ENCODE measurements around the gene ATP10A. TPM values are rescaled to one million over a fixed set of nuclear protein-coding genes. Genes with fewer than 3 reads are reported as not detected.

Gene ATP10A
- total RNA-seq, 1 donor from 2014 or later, result not detected

DNA sequence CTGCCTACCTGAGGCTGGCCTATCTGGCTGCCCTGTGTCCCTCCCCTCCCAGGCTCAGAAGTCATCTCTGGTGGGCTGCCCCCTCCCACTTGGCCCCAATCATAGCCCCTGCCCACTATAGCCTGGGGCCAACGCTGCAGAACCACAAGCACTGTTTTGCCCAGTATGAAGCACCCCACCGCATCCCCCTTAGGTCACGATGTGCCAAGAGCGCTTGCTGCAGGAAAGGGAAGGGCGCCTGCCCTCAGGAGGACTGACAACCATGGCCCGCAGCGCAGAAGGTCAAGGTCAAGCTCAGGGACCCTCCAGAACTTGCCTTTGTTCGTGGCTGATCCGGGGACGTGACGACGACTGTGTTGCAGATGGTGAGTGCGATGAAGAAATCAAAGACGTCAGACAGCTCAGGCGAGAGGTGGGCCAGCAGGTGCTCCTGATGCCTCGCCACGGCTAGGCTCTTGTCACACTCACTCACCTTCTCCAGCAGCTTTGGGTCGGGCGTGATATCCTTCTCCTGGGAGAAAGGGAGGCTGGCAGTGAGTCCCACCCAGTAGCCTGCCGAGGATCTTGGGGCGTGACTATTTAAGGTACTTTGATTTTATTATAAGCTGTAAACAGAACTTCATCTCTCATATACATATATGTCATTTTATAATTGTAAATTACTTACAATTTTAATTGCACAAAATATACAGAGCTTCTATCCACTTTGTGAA is 146.6 kb downstream of the ATP10A start:
- Mint-ChIP-seq H3K9me3 (ENCODE audit: unreplicated experiment) (peaks cover 4% of the 10 kb centered on the region), H3K27me3 (ENCODE audit: unreplicated experiment) (peaks cover 3% of the 10 kb centered on the region), H3K4me3 (ENCODE audit: unreplicated experiment) (no peak overlapping the region), H3K4me1 (ENCODE audit: low read depth, unreplicated experiment) (peaks cover 11% of the 10 kb centered on the region), H3K36me3 (ENCODE audit: unreplicated experiment) (no peaks in the 10 kb centered on the region), H3K27ac (ENCODE audit: unreplicated experiment) (no peak overlapping the region)
- TF ChIP-seq, protein P1, sequence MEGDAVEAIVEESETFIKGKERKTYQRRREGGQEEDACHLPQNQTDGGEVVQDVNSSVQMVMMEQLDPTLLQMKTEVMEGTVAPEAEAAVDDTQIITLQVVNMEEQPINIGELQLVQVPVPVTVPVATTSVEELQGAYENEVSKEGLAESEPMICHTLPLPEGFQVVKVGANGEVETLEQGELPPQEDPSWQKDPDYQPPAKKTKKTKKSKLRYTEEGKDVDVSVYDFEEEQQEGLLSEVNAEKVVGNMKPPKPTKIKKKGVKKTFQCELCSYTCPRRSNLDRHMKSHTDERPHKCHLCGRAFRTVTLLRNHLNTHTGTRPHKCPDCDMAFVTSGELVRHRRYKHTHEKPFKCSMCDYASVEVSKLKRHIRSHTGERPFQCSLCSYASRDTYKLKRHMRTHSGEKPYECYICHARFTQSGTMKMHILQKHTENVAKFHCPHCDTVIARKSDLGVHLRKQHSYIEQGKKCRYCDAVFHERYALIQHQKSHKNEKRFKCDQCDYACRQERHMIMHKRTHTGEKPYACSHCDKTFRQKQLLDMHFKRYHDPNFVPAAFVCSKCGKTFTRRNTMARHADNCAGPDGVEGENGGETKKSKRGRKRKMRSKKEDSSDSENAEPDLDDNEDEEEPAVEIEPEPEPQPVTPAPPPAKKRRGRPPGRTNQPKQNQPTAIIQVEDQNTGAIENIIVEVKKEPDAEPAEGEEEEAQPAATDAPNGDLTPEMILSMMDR (IDR thresholded peaks at IDR 0.05; ENCODE audit: partially characterized antibody, unreplicated experiment), result no peak
- DNase-seq, result no peak

DNA sequence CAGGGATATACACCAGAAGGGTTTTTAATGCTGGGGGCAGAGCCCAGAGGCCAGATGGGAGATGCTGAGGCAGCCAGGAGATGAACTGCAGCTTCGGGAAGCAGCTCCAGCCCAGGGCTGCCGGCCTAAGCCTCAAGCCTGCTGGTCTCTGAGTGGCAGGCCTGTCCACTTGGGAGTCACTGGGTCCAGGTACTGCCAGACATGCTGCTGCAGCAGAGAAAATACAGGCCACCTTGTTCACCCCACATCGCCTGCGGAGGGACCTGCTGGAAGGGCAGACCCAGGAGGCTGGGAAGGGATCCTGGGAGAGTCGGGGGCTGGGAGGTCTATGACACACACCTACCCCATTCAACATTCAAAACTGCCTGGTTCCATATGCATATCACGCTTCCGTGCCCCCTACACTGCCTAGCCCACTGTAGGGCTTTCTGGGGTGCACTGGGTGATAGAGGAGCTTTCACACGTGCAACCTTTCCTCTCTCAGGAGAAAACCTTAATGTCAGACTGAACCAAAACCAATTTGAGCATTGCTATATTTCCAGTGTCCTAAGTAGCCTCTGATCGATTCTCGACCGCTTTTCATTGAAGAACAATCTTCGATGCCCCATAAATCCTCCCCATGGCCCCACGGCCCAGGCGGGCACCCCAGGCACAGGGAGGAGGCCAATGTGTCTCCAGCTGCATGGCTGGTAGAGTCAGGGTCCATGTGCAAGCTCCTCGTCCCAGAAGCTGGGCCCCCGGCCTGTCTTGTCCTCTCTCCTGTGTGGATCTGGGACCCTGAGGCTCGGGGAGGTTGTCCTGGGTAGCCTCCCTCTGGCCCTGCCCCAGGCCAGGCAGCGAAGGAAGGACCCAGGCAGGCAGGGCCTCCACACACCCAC is 147.4 kb downstream of the ATP10A start:
- no peak overlapping the region for H3K4me3 Mint-ChIP-seq (ENCODE audit: unreplicated experiment)

DNA sequence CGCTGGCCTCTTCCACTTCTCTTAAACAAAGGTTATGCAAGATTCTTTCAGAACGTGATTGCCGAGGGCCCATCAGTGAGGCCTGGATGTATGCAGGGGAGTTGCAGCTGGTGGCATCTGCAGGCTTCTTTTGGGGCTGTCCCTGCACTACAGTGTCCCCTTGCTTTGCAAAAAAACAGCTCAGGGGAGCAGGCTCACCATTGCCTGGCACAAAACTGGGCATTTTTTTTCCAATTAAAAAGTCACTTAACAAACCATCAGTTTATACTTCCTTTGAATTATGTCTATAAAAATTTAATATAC is 148.6 kb downstream of the ATP10A start:
- H3K4me1 Mint-ChIP-seq (ENCODE audit: low read depth, unreplicated experiment), result peaks cover 11% of the 10 kb centered on the region
- DNase-seq, result no peak
- H3K27me3 Mint-ChIP-seq (ENCODE audit: unreplicated experiment), result peaks cover 4% of the 10 kb centered on the region
- no peak overlapping the region for H3K4me3 Mint-ChIP-seq (ENCODE audit: unreplicated experiment)
- H3K36me3 Mint-ChIP-seq (ENCODE audit: unreplicated experiment), result no peaks in the 10 kb centered on the region
- TF ChIP-seq, protein P1 (IDR thresholded peaks at IDR 0.05; ENCODE audit: partially characterized antibody, unreplicated experiment), result no peak
- peaks cover 4% of the 10 kb centered on the region for H3K9me3 Mint-ChIP-seq (ENCODE audit: unreplicated experiment)
- no peak overlapping the region for H3K27ac Mint-ChIP-seq (ENCODE audit: unreplicated experiment)

More for the DNA sequence above, 147.4 kb downstream of the ATP10A start:
- Mint-ChIP-seq H3K27me3 (ENCODE audit: unreplicated experiment) (peaks cover 3% of the 10 kb centered on the region), H3K9me3 (ENCODE audit: unreplicated experiment) (peaks cover 4% of the 10 kb centered on the region), H3K27ac (ENCODE audit: unreplicated experiment) (no peak overlapping the region), H3K4me1 (ENCODE audit: low read depth, unreplicated experiment) (peaks cover 11% of the 10 kb centered on the region), H3K36me3 (ENCODE audit: unreplicated experiment) (no peaks in the 10 kb centered on the region)
- TF ChIP-seq, protein P1 (IDR thresholded peaks at IDR 0.05; ENCODE audit: partially characterized antibody, unreplicated experiment), result no peak
- no peak for DNase-seq

DNA sequence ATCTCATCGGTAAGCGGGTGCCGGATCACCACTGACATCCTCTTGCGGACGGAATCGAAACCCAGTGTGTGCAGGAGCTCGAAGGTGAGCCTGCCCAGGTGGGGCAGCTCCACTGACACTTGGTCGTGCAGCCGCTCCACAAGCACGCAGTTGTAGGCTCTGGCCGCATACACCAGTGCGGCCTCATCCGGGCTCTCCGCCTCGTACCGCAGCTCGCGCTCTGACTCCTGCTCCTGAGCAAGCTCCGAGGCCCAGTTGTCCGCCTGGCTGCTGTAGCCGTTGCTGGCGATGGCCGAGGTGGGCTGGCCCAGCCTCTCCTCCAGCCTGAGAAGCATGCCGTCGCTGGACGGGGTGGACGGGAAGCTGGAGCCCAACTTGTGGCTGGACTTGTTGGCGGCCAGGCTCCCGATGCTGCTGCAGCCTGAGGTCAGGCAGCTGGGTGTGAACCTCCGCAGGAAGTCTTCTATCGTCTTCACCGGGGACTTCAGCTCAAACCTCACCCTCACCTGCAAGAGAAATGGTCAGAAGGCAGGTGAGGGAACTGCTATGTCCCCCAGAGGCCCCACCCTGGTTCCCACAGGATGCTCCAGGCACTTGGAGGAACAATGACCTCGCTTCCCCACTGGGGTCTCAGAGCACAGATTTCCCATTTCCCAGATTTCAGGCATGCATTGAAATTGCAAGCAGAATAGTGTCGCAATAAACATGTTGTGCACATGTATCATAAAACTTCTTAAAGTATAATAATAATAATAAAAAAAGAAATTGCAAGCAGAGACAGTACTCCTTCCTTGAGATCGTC is 149.2 kb downstream of the ATP10A start:
- peaks cover 8% of the 10 kb centered on the region for H3K27me3 Mint-ChIP-seq (ENCODE audit: unreplicated experiment)
- peaks cover 4% of the 10 kb centered on the region for H3K9me3 Mint-ChIP-seq (ENCODE audit: unreplicated experiment)
- H3K4me1 Mint-ChIP-seq (ENCODE audit: low read depth, unreplicated experiment), result peaks cover 11% of the 10 kb centered on the region
- DNase-seq, result no peak
- no peaks in the 10 kb centered on the region for H3K36me3 Mint-ChIP-seq (ENCODE audit: unreplicated experiment)
- no peak overlapping the region for H3K27ac Mint-ChIP-seq (ENCODE audit: unreplicated experiment)
- TF ChIP-seq, protein P1 (IDR thresholded peaks at IDR 0.05; ENCODE audit: partially characterized antibody, unreplicated experiment), result no peak
- H3K4me3 Mint-ChIP-seq (ENCODE audit: unreplicated experiment), result no peak overlapping the region

Data from glutamatergic neuron (in vitro differentiated cells).